HFFc6 (cell line): Measurements from ENCODE around the gene SHISA5. TPM values are rescaled to one million over a fixed set of nuclear protein-coding genes. Genes with fewer than 3 reads are reported as not detected.

Experiments used
- DNase-seq: peaks from one replicate; pipeline ENCODE4 v3.0.0-alpha.2; 2018
- H3K27ac Mint-ChIP-seq: 2 replicates; pipeline ENCODE4 v1.8.0; 2020; ENCODE audit warnings: mild to moderate bottlenecking, mixed read lengths
- H3K27me3 Mint-ChIP-seq: 2 replicates; pipeline ENCODE4 v1.8.0; 2021; ENCODE audit warnings: mild to moderate bottlenecking, moderate library complexity, mixed read lengths; ENCODE audit not compliant: insufficient read depth
- H3K36me3 Mint-ChIP-seq: 2 replicates; pipeline ENCODE4 v1.8.0; 2021; ENCODE audit warnings: low read depth, mixed read lengths
- H3K4me1 Mint-ChIP-seq: 2 replicates; pipeline ENCODE4 v1.8.0; 2020; ENCODE audit warnings: low read depth, mixed read lengths
- H3K4me3 Mint-ChIP-seq: 2 replicates; pipeline ENCODE4 v1.8.0; 2020; ENCODE audit warnings: mild to moderate bottlenecking, moderate library complexity, mixed read lengths
- H3K9me3 Mint-ChIP-seq: 2 replicates; pipeline ENCODE4 v1.8.0; 2020; ENCODE audit warnings: mild to moderate bottlenecking, mixed read lengths
- total RNA-seq, 6 experiments: library from RNA; stranded (reverse); fragmentation: NEBNext Ultra II Directional; extraction: Animal tissue kit (Norgen Biotek cat#: 25700); gene quantifications; 2 replicates in 1 of 6; 3 replicates in 5 of 6; pipeline ENCODE4 v1.2.3, GENCODE V29; 2021
- TF ChIP-seq, protein P1 (sequence below): fragments of 200-600 bp; sonication (generic); IDR thresholded peaks from 2 replicates; pipeline ENCODE4 v1.5.0; 2021; ENCODE audit warnings: antibody characterized with exemption, mild to moderate bottlenecking

Gene SHISA5
- total RNA-seq, 6 experiments from 2014 or later: 266 to 286 (median 277) TPM

DNA sequence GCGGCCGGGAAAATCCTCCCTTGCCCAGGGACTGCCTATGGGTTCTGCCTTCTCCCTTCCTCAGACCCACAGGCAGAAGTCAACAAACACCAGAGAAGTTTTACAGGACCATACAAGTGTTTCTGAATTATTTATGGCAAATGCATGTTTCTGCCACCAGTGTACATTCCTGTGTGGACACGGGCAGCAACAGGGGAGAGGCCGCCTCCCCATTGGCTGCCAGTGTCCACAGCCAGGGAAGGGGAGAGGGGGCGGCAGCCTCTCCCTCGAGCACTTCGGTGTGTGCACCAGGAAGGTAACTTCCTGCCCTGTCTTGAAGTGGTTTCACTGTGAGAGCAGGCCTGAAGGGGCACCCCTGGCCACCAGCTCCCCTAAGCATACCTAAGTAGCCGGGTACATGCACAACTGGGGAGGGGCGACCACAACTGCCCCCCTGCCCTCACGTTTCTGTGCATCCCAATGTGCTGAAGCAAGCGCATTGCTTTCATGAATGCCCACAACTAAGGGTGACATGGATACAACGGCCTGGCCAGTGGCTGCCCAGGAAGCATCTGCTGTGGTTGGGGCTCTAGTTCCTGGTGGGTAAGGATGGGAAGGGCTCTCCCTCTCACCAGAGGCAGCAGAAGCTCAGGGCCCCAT is 14.8 kb upstream of the SHISA5 start:
- no peaks in the 10 kb centered on the region for H3K36me3 Mint-ChIP-seq
- H3K4me1 Mint-ChIP-seq: no peaks in the 10 kb centered on the region
- H3K27ac Mint-ChIP-seq: no peak overlapping the region
- H3K27me3 Mint-ChIP-seq: no peaks in the 10 kb centered on the region; the same call in 1 of the 2 replicates
- TF ChIP-seq, protein P1, sequence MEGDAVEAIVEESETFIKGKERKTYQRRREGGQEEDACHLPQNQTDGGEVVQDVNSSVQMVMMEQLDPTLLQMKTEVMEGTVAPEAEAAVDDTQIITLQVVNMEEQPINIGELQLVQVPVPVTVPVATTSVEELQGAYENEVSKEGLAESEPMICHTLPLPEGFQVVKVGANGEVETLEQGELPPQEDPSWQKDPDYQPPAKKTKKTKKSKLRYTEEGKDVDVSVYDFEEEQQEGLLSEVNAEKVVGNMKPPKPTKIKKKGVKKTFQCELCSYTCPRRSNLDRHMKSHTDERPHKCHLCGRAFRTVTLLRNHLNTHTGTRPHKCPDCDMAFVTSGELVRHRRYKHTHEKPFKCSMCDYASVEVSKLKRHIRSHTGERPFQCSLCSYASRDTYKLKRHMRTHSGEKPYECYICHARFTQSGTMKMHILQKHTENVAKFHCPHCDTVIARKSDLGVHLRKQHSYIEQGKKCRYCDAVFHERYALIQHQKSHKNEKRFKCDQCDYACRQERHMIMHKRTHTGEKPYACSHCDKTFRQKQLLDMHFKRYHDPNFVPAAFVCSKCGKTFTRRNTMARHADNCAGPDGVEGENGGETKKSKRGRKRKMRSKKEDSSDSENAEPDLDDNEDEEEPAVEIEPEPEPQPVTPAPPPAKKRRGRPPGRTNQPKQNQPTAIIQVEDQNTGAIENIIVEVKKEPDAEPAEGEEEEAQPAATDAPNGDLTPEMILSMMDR: no peak
- H3K9me3 Mint-ChIP-seq: no peaks in the 10 kb centered on the region
- no peak for DNase-seq
- H3K4me3 Mint-ChIP-seq: no peak overlapping the region

DNA sequence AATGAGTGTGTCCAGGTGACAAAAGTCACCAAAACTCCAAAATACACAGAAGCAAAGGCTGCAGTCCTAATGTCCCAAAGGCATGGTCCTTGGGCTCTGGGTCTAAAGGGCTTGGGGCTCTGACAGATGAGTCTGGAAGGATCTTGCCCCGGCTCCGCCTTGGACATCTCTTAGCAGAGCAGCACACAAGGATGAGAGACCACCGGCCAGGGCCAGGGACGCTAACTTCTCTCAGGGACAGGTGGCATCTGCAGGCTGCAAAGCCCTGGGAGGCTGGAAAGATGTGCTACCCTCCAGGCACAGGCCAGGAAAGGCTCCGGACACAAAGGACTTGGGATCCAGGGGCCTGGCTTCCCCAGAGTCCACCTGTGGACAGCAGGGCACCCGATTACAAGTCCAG is 14.1 kb upstream of the SHISA5 start:
- Mint-ChIP-seq H3K4me3 (no peak overlapping the region), H3K27ac (no peak overlapping the region), H3K9me3 (no peaks in the 10 kb centered on the region), H3K27me3 (no peaks in the 10 kb centered on the region; the same call in 1 of the 2 replicates), H3K36me3 (no peaks in the 10 kb centered on the region), H3K4me1 (no peaks in the 10 kb centered on the region)
- no peak for DNase-seq
- TF ChIP-seq, protein P1: no peak

DNA sequence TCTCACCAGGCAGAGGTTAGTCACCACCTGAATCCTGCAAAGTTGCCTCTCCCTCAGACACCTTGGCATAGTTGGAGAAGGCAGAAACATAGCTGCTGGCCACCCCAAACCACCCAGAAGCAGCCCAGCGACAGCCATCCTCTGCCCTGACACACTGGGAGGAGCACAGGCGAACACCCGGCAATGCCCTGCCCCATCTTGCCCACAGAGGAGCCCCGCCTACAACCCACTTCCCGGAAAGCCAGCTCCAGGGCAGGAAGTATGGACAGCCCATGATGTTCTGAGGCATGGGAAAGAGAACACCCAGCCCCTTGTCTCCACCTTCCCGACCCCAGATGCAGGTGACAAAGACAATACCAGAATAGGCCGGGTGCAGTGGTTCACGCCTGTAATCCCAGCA is 12.6 kb upstream of the SHISA5 start:
- H3K4me3 Mint-ChIP-seq: no peak overlapping the region
- TF ChIP-seq, protein P1: no peak
- no peak overlapping the region for H3K27ac Mint-ChIP-seq
- H3K36me3 Mint-ChIP-seq: no peaks in the 10 kb centered on the region
- no peaks in the 10 kb centered on the region for H3K9me3 Mint-ChIP-seq
- DNase-seq: no peak
- H3K4me1 Mint-ChIP-seq: no peaks in the 10 kb centered on the region
- H3K27me3 Mint-ChIP-seq: no peaks in the 10 kb centered on the region; the same call in 1 of the 2 replicates

DNA sequence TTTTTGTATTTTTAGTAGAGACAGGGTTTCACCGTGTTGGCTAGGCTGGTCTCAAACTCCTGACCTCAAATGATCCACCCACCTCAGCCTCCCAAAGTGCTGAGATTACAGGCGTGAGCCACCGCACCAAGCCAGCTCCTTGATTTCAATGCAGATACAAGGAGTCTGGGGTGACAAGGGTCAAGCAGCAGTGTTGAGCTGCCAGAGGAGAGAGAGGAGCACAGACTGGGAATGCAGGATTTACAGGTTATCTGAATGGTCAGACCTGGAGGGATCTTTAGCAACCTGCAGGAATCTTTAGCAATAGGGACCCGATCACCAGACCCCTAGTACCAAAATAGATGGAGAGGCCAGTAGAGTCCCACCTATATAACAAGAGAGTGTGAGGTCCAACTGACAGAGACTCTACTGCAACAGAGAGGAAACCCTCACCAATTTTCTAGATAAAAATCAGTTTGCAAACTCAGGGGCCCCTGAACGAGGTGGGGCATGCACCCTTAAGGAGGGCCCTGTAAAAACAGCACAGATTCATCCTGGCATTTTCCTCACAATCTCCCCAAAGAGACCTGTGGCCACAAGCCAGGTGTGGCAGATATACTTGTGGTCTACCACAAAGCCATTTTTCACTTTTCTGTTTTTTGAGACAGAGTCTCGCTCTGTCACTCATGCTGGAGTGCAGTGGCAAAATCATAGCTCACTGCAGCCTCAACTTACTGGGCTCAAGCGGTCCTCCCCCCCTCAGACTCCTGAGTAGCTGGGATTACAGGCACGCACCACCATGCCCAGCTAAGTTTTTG is 10.7 kb upstream of the SHISA5 start:
- H3K27ac Mint-ChIP-seq: no peak overlapping the region
- TF ChIP-seq, protein P1: no peak
- peaks cover 2% of the 10 kb centered on the region for H3K27me3 Mint-ChIP-seq
- DNase-seq: no peak
- no peaks in the 10 kb centered on the region for H3K4me1 Mint-ChIP-seq
- no peaks in the 10 kb centered on the region for H3K9me3 Mint-ChIP-seq
- no peaks in the 10 kb centered on the region for H3K36me3 Mint-ChIP-seq
- no peak overlapping the region for H3K4me3 Mint-ChIP-seq

DNA sequence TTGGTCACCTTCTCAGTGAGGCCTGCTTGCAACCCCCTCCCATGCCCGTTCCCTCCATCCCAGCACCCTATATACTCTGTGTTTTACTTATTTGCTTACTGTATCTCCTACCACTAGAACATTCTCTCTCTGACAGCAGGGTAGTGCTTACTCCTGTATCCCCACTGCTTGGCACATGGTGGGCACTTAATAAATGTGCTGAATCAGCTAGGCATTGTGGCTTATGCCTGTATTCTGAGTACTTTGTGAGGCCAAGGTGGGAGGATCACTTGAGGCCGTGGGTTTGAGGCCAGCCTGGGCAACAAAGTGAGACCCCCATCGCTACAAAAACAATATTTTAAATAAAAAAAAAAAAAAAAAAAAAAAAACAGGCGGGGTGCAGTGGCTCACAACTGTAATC is 7.6 kb upstream of the SHISA5 start:
- H3K36me3 Mint-ChIP-seq: no peaks in the 10 kb centered on the region
- no peak overlapping the region for H3K4me3 Mint-ChIP-seq
- peaks cover 2% of the 10 kb centered on the region; the same call in 1 of the 2 replicates for H3K27me3 Mint-ChIP-seq
- no peak for DNase-seq
- H3K27ac Mint-ChIP-seq: no peak overlapping the region
- H3K4me1 Mint-ChIP-seq: peaks cover 12% of the 10 kb centered on the region
- TF ChIP-seq, protein P1: no peak
- H3K9me3 Mint-ChIP-seq: no peaks in the 10 kb centered on the region
